ENCODE measurements around the gene HIVEP3.
A peak's percentile ranks its signal among the peaks of the same experiment; 100 is the strongest.

HIVEP3 gene

DNA sequence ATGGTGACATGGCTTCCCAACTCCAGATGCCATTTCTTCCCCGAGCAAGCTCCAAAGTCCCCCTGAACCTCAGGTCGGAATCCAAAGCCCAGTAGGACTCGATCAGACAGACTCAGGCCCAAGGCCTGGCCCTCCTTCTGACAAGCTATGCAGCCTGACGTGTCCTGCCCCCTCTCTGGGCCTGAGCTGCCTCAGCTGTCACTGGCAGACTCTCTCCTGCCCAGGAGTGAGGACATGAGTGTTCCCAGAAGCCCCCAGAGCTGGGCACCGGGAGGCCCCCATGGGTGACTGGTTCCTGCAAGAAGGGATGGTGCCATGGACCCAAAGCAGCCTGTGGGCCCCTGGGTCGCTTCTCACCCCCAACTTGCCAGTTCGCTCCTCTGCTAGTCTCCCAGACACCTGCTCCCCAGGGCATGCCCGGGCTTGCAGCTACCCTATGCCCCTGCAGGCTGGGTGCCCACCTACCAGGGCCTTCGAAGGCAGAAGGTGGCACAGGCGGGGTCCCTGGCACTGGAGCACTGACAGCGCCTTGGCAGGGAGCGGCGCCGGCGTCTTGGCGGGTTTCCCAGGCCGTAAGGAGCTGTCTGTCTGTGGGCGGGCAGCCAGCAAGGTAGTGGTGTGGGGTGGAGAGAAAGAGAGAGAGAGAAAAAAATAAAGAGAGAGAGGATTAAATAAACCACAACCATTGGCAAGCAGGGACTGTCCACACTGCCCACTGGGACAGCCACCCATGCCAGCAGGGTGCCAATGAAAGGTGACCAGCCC lies 436.5 kb downstream of the HIVEP3 start (continued):
- TF ChIP-seq, protein P1, sequence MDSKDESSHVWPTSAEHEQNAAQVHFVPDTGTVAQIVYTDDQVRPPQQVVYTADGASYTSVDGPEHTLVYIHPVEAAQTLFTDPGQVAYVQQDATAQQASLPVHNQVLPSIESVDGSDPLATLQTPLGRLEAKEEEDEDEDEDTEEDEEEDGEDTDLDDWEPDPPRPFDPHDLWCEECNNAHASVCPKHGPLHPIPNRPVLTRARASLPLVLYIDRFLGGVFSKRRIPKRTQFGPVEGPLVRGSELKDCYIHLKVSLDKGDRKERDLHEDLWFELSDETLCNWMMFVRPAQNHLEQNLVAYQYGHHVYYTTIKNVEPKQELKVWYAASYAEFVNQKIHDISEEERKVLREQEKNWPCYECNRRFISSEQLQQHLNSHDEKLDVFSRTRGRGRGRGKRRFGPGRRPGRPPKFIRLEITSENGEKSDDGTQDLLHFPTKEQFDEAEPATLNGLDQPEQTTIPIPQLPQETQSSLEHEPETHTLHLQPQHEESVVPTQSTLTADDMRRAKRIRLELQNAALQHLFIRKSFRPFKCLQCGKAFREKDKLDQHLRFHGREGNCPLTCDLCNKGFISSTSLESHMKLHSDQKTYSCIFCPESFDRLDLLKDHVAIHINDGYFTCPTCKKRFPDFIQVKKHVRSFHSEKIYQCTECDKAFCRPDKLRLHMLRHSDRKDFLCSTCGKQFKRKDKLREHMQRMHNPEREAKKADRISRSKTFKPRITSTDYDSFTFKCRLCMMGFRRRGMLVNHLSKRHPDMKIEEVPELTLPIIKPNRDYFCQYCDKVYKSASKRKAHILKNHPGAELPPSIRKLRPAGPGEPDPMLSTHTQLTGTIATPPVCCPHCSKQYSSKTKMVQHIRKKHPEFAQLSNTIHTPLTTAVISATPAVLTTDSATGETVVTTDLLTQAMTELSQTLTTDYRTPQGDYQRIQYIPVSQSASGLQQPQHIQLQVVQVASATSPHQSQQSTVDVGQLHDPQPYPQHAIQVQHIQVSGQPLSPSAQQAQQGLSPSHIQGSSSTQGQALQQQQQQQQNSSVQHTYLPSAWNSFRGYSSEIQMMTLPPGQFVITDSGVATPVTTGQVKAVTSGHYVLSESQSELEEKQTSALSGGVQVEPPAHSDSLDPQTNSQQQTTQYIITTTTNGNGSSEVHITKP (tag by site-specific recombination; IDR thresholded peaks at IDR 0.05): peak; percentile 58
- TF ChIP-seq ZFP41 (tag by site-specific recombination; IDR thresholded peaks at IDR 0.05; ENCODE audit: borderline replicate concordance) (no peak), ZNF292 (tag by site-specific recombination; IDR thresholded peaks at IDR 0.05; ENCODE audit: borderline replicate concordance, low read depth) (no peak), ZFHX2 (tag by site-specific recombination; conservative IDR thresholded peaks at IDR 0.05) (peak; percentile 83), ZNF23 (tag by site-specific recombination; IDR thresholded peaks at IDR 0.05; ENCODE audit: borderline replicate concordance) (no peak), MZF1 (tag by site-specific recombination; IDR thresholded peaks at IDR 0.05; ENCODE audit: borderline replicate concordance) (no peak), ZNF747 (tag by site-specific recombination; IDR thresholded peaks at IDR 0.05) (no peak), SCRT2 (tag by site-specific recombination; IDR thresholded peaks at IDR 0.05) (no peak), ZNF335 (tag by site-specific recombination; conservative IDR thresholded peaks at IDR 0.05) (peak; percentile 56), HOXA7 (CRISPR knock-in tag; IDR thresholded peaks at IDR 0.05; ENCODE audit: borderline replicate concordance) (no peak), ZBTB48 (tag by site-specific recombination; IDR thresholded peaks at IDR 0.05) (peak; percentile 82), ZNF433 (tag by site-specific recombination; IDR thresholded peaks at IDR 0.05; ENCODE audit: low read depth) (no peak), SP3 (tag by site-specific recombination; IDR thresholded peaks at IDR 0.05) (no peak), ZNF19 (tag by site-specific recombination; IDR thresholded peaks at IDR 0.05; ENCODE audit: low read depth) (no peak), ZEB2 (tag by site-specific recombination; IDR thresholded peaks at IDR 0.05) (no peak)
- TF ChIP-seq, protein P2, sequence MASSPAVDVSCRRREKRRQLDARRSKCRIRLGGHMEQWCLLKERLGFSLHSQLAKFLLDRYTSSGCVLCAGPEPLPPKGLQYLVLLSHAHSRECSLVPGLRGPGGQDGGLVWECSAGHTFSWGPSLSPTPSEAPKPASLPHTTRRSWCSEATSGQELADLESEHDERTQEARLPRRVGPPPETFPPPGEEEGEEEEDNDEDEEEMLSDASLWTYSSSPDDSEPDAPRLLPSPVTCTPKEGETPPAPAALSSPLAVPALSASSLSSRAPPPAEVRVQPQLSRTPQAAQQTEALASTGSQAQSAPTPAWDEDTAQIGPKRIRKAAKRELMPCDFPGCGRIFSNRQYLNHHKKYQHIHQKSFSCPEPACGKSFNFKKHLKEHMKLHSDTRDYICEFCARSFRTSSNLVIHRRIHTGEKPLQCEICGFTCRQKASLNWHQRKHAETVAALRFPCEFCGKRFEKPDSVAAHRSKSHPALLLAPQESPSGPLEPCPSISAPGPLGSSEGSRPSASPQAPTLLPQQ (tag by site-specific recombination; IDR thresholded peaks at IDR 0.05): peak; percentile 52; the same call in 1 of the 2 replicates
- TF ChIP-seq, protein P3, sequence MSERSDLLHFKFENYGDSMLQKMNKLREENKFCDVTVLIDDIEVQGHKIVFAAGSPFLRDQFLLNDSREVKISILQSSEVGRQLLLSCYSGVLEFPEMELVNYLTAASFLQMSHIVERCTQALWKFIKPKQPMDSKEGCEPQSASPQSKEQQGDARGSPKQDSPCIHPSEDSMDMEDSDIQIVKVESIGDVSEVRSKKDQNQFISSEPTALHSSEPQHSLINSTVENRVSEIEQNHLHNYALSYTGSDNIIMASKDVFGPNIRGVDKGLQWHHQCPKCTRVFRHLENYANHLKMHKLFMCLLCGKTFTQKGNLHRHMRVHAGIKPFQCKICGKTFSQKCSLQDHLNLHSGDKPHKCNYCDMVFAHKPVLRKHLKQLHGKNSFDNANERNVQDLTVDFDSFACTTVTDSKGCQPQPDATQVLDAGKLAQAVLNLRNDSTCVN (tag by site-specific recombination; optimal IDR thresholded peaks at IDR 0.05): no peak
- TF ChIP-seq, protein P4, sequence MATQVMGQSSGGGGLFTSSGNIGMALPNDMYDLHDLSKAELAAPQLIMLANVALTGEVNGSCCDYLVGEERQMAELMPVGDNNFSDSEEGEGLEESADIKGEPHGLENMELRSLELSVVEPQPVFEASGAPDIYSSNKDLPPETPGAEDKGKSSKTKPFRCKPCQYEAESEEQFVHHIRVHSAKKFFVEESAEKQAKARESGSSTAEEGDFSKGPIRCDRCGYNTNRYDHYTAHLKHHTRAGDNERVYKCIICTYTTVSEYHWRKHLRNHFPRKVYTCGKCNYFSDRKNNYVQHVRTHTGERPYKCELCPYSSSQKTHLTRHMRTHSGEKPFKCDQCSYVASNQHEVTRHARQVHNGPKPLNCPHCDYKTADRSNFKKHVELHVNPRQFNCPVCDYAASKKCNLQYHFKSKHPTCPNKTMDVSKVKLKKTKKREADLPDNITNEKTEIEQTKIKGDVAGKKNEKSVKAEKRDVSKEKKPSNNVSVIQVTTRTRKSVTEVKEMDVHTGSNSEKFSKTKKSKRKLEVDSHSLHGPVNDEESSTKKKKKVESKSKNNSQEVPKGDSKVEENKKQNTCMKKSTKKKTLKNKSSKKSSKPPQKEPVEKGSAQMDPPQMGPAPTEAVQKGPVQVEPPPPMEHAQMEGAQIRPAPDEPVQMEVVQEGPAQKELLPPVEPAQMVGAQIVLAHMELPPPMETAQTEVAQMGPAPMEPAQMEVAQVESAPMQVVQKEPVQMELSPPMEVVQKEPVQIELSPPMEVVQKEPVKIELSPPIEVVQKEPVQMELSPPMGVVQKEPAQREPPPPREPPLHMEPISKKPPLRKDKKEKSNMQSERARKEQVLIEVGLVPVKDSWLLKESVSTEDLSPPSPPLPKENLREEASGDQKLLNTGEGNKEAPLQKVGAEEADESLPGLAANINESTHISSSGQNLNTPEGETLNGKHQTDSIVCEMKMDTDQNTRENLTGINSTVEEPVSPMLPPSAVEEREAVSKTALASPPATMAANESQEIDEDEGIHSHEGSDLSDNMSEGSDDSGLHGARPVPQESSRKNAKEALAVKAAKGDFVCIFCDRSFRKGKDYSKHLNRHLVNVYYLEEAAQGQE (tag by site-specific recombination; IDR thresholded peaks at IDR 0.05): no peak
- TF ChIP-seq, protein P5, sequence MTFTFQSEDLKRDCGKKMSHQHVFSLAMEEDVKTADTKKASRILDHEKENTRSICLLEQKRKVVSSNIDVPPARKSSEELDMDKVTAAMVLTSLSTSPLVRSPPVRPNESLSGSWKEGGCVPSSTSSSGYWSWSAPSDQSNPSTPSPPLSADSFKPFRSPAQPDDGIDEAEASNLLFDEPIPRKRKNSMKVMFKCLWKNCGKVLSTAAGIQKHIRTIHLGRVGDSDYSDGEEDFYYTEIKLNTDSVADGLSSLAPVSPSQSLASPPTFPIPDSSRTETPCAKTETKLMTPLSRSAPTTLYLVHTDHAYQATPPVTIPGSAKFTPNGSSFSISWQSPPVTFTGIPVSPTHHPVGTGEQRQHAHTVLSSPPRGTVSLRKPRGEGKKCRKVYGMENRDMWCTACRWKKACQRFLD (tag by site-specific recombination; IDR thresholded peaks at IDR 0.05): no peak
- TF ChIP-seq, protein P6, sequence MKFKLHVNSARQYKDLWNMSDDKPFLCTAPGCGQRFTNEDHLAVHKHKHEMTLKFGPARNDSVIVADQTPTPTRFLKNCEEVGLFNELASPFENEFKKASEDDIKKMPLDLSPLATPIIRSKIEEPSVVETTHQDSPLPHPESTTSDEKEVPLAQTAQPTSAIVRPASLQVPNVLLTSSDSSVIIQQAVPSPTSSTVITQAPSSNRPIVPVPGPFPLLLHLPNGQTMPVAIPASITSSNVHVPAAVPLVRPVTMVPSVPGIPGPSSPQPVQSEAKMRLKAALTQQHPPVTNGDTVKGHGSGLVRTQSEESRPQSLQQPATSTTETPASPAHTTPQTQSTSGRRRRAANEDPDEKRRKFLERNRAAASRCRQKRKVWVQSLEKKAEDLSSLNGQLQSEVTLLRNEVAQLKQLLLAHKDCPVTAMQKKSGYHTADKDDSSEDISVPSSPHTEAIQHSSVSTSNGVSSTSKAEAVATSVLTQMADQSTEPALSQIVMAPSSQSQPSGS (tag by site-specific recombination; IDR thresholded peaks at IDR 0.05; ENCODE audit: low read depth): no peak
- TF ChIP-seq, protein P7, sequence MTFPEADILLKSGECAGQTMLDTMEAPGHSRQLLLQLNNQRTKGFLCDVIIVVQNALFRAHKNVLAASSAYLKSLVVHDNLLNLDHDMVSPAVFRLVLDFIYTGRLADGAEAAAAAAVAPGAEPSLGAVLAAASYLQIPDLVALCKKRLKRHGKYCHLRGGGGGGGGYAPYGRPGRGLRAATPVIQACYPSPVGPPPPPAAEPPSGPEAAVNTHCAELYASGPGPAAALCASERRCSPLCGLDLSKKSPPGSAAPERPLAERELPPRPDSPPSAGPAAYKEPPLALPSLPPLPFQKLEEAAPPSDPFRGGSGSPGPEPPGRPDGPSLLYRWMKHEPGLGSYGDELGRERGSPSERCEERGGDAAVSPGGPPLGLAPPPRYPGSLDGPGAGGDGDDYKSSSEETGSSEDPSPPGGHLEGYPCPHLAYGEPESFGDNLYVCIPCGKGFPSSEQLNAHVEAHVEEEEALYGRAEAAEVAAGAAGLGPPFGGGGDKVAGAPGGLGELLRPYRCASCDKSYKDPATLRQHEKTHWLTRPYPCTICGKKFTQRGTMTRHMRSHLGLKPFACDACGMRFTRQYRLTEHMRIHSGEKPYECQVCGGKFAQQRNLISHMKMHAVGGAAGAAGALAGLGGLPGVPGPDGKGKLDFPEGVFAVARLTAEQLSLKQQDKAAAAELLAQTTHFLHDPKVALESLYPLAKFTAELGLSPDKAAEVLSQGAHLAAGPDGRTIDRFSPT (tag by site-specific recombination; IDR thresholded peaks at IDR 0.05): peak; percentile 82; the same call in 1 of the 2 replicates

Measured in HEK293 (cell line).